HepG2 (cell line): ENCODE results near the gene CDC14B. TPM values are rescaled to one million over a fixed set of nuclear protein-coding genes. Genes with fewer than 3 reads are reported as not detected.

Experiments used
- HOXA3 ChIP-seq: sonication (generic); formaldehyde crosslinking; IDR thresholded peaks from 2 replicates; pipeline ENCODE4 v1.5.0; 2020; ENCODE audit warnings: missing genetic modification reagents
- MED1 ChIP-seq: sonication (generic); formaldehyde crosslinking; IDR thresholded peaks from 2 replicates; pipeline ENCODE4 v1.4.0; 2020; ENCODE audit warnings: missing genetic modification reagents
- MED13 ChIP-seq: sonication (generic); formaldehyde crosslinking; IDR thresholded peaks from 2 replicates; pipeline ENCODE4 v1.5.0; 2020; ENCODE audit warnings: missing genetic modification reagents
- MYC ChIP-seq: sonication (generic); formaldehyde crosslinking; IDR thresholded peaks from 2 replicates; pipeline ENCODE4 v1.9.0; 2021; ENCODE audit warnings: missing genetic modification reagents, borderline replicate concordance
- NFYB ChIP-seq: sonication (generic); formaldehyde crosslinking; IDR thresholded peaks from 2 replicates; pipeline ENCODE4 v1.4.0; 2020; ENCODE audit warnings: missing genetic modification reagents
- PATZ1 ChIP-seq: sonication (generic); formaldehyde crosslinking; IDR thresholded peaks from 2 replicates; pipeline ENCODE4 v1.4.0; 2020; ENCODE audit warnings: missing genetic modification reagents
- RBFOX2 ChIP-seq: fragments of 200-400 bp; formaldehyde crosslinking; IDR thresholded peaks from 2 replicates; pipeline ENCODE4 v1.6.1; 2017; ENCODE audit warnings: low read depth, mild to moderate bottlenecking, low read length
- ZBTB39 ChIP-seq: sonication (generic); formaldehyde crosslinking; IDR thresholded peaks from 2 replicates; pipeline ENCODE4 v1.5.0; 2020; ENCODE audit warnings: missing genetic modification reagents
- ZBTB7B ChIP-seq: sonication (generic); formaldehyde crosslinking; IDR thresholded peaks from 2 replicates; pipeline ENCODE4 v1.4.0; 2020; ENCODE audit warnings: missing genetic modification reagents
- ZNF18 ChIP-seq: sonication (generic); formaldehyde crosslinking; IDR thresholded peaks from 2 replicates; pipeline ENCODE4 v1.8.0; 2022; ENCODE audit warnings: mild to moderate bottlenecking, missing genetic modification reagents; ENCODE audit not compliant: insufficient replicate concordance
- ZNF232 ChIP-seq: sonication (generic); formaldehyde crosslinking; IDR thresholded peaks from 2 replicates; pipeline ENCODE4 v1.4.0; 2020; ENCODE audit warnings: missing genetic modification reagents, borderline replicate concordance
- ZNF335 ChIP-seq: sonication (generic); formaldehyde crosslinking; IDR thresholded peaks from 2 replicates; pipeline ENCODE4 v1.4.0; 2020; ENCODE audit warnings: missing genetic modification reagents
- ZNF430 ChIP-seq: sonication (generic); formaldehyde crosslinking; IDR thresholded peaks from 2 replicates; pipeline ENCODE4 v1.9.0; 2021; ENCODE audit warnings: mild to moderate bottlenecking, missing genetic modification reagents
- ZNF687 ChIP-seq: sonication (generic); formaldehyde crosslinking; IDR thresholded peaks from 2 replicates; pipeline ENCODE4 v1.5.1; 2020; ENCODE audit warnings: mild to moderate bottlenecking, missing genetic modification reagents, moderate library complexity
- ZNF800 ChIP-seq: sonication (generic); formaldehyde crosslinking; IDR thresholded peaks from 2 replicates; pipeline ENCODE4 v1.4.0; 2020; ENCODE audit warnings: missing genetic modification reagents
- ZNF891 ChIP-seq: sonication (generic); formaldehyde crosslinking; IDR thresholded peaks from 2 replicates; pipeline ENCODE4 v1.5.0; 2020; ENCODE audit warnings: mild to moderate bottlenecking, missing genetic modification reagents
- polyA plus RNA-seq, 8 experiments: library from polyadenylated mRNA; depleted of rRNA in 3 of 8; stranded (reverse) in 7 of 8; unstranded in 1 of 8; fragments of >200 nt; fragmentation: Illumina TruSeq in 4 of 8; extraction: Trizol in 4 of 8; gene quantifications; 2 replicates each; pipeline versions ENCODE4 v1.2.1 to v1.2.3, GENCODE V29; 2011 to 2016; ENCODE audit warnings: low read depth in 4 of 8, missing spikeins in 1 of 8, mixed read lengths in 1 of 8; ENCODE audit not compliant: insufficient read depth in 1 of 8
- total RNA-seq, 5 experiments: library from RNA; depleted of rRNA; stranded (reverse); fragments of >200 nt; fragmentation: Illumina TruSeq; extraction: Trizol; gene quantifications; 2 replicates each; pipeline ENCODE4 v1.2.3, GENCODE V29; 2016; ENCODE audit warnings: low read depth in 1 of 5

Gene CDC14B
- total and polyA plus RNA-seq, 2 of the 13 experiments (the other 11 are each of a cell fraction or from before 2014, with no cell fraction given) = 25.8 to 33.3 TPM

GRCh38 chr9:96618209-96619123, 1.2 kb downstream of the CDC14B start (continued):
- TF ChIP-seq ZNF18 = peak; percentile 16
- TF ChIP-seq ZNF891 (CRISPR knock-in tag) = peak; percentile 51; the same call in 1 of the 2 replicates
- no peak for TF ChIP-seq NFYB
- no peak for TF ChIP-seq ZNF335
- peak; percentile 60; the same call in 1 of the 2 replicates for TF ChIP-seq ZNF232 (CRISPR knock-in tag)
- TF ChIP-seq MED1 (CRISPR knock-in tag) = peak; percentile 13; the same call in 1 of the 2 replicates
- peak; percentile 53 for TF ChIP-seq HOXA3 (CRISPR knock-in tag)
- 0 out of 2 replicates have a peak, but pooled peaks have one; percentile 47 for TF ChIP-seq ZBTB39 (CRISPR knock-in tag)
- TF ChIP-seq RBFOX2 = peak; percentile 76
- TF ChIP-seq PATZ1 (CRISPR knock-in tag) = 0 out of 2 replicates have a peak, but pooled peaks have one; percentile 53
- peak; percentile 59; the same call in 1 of the 2 replicates for TF ChIP-seq MED13
- peak; percentile 86 for TF ChIP-seq ZNF687
- TF ChIP-seq ZNF430 = 0 out of 2 replicates have a peak, but pooled peaks have one; percentile 36
- peak; percentile 78; the same call in 1 of the 2 replicates for TF ChIP-seq ZBTB7B
- TF ChIP-seq MYC = peak; percentile 45; the same call in 1 of the 2 replicates
- peak; percentile 66; the same call in 1 of the 2 replicates for TF ChIP-seq ZNF800 (CRISPR knock-in tag)
